ENCODE data around the gene ASPSCR1.

DNA sequence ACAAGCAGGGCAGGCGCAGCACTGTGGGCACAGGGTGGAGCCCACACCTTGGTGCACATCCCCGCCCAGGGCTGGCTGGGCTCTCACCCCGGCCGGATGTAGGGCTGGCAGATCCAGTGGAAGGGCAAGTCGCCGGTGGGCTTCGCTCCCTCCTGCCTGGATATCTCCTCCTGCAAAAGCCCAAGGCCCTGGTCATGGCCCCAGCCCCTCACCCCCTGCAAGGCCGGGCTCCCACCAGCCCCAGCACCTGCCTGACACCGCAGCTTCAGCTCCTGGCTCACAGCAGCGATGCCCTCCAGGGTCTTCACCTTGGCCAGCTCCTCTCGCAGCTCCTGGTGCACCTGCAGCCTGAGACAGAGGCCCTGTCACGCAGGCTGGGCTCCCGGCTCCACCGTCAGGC, 83.2 kb downstream of the ASPSCR1 start:
- TF ChIP-seq, protein P1, sequence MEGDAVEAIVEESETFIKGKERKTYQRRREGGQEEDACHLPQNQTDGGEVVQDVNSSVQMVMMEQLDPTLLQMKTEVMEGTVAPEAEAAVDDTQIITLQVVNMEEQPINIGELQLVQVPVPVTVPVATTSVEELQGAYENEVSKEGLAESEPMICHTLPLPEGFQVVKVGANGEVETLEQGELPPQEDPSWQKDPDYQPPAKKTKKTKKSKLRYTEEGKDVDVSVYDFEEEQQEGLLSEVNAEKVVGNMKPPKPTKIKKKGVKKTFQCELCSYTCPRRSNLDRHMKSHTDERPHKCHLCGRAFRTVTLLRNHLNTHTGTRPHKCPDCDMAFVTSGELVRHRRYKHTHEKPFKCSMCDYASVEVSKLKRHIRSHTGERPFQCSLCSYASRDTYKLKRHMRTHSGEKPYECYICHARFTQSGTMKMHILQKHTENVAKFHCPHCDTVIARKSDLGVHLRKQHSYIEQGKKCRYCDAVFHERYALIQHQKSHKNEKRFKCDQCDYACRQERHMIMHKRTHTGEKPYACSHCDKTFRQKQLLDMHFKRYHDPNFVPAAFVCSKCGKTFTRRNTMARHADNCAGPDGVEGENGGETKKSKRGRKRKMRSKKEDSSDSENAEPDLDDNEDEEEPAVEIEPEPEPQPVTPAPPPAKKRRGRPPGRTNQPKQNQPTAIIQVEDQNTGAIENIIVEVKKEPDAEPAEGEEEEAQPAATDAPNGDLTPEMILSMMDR (IDR thresholded peaks at IDR 0.05; ENCODE audit: low read depth, low read length) = no peak
- TF ChIP-seq POLR2A (IDR thresholded peaks at IDR 0.05; ENCODE audit: extremely low read depth, insufficient read length) = no peak
- TF ChIP-seq MAX (IDR thresholded peaks at IDR 0.05; ENCODE audit: low read depth, low read length) = no peak
